ENCODE measurements around the gene ZFYVE27. TPM values are rescaled to one million over a fixed set of nuclear protein-coding genes. Genes with fewer than 3 reads are reported as not detected.

ZFYVE27 gene
- total and polyA plus RNA-seq, 8 donors = 20.6 to 35.5 (median 27.5) TPM

- no peak for TF ChIP-seq CTCF (IDR thresholded peaks at IDR 0.05)
- no peak overlapping the region for H3K27ac ChIP-seq
- peaks cover 0 to 10% of the 10 kb centered on the region in 2 donors for H3K27me3 ChIP-seq
- no peak for ATAC-seq
- no peak overlapping the region for H3K4me3 ChIP-seq
- DNase-seq = peak in 1 of 4 donors; percentile 54
- H3K36me3 ChIP-seq = peaks cover 0 to 26% of the 10 kb centered on the region in 2 donors
- H3K9me3 ChIP-seq = no peaks in the 10 kb centered on the region
- H3K4me1 ChIP-seq = peaks cover 0 to 5% of the 10 kb centered on the region in 2 donors
- intact Hi-C loops (cut with DNase I) = no loop called here
These were observed 28.3 kb downstream of the ZFYVE27 start for GRCh38 chr10:97765201-97765600.

GRCh38 chr10:97766106-97766810 is 29.3 kb downstream of the ZFYVE27 start:
- ATAC-seq = no peak
- Histone ChIP-seq H3K27ac (no peak overlapping the region), H3K4me3 (no peak overlapping the region), H3K4me1 (peaks cover under 1 to 8% of the 10 kb centered on the region in 2 donors), H3K36me3 (peaks cover 0 to 15% of the 10 kb centered on the region in 2 donors), H3K27me3 (peaks cover 10 to 20% of the 10 kb centered on the region in 2 donors), H3K9me3 (no peaks in the 10 kb centered on the region)
- intact Hi-C loops (cut with DNase I) = no loop called here
- peak in 1 of 4 donors; percentile 59 for DNase-seq
- no peak for TF ChIP-seq CTCF (IDR thresholded peaks at IDR 0.05)

GRCh38 chr10:97766996-97767924 is 30.3 kb downstream of the ZFYVE27 start:
- H3K27ac ChIP-seq = no peak overlapping the region
- peaks cover 3 to 11% of the 10 kb centered on the region in 2 donors for H3K4me1 ChIP-seq
- no peak overlapping the region for H3K4me3 ChIP-seq
- ATAC-seq (no peak), DNase-seq (peak in 1 of 4 donors; percentile 72)
- TF ChIP-seq CTCF (IDR thresholded peaks at IDR 0.05) = no peak
- H3K36me3 ChIP-seq = peaks cover 0 to 5% of the 10 kb centered on the region in 2 donors
- H3K9me3 ChIP-seq = no peaks in the 10 kb centered on the region
- intact Hi-C loops (cut with DNase I) = no loop called here
- H3K27me3 ChIP-seq = peaks cover 20 to 30% of the 10 kb centered on the region in 2 donors

- DNase-seq (peak in 1 of 4 donors; percentile 31), ATAC-seq (no peak)
- H3K36me3 ChIP-seq = no peaks in the 10 kb centered on the region
- intact Hi-C loops (cut with DNase I) = no loop called here
- H3K27me3 ChIP-seq = peaks cover 25 to 44% of the 10 kb centered on the region in 2 donors
- H3K27ac ChIP-seq = no peak overlapping the region
- H3K4me1 ChIP-seq = peaks cover 3 to 11% of the 10 kb centered on the region in 2 donors
- H3K4me3 ChIP-seq = no peak overlapping the region
- no peaks in the 10 kb centered on the region for H3K9me3 ChIP-seq
- no peak for TF ChIP-seq CTCF (IDR thresholded peaks at IDR 0.05)
These were observed 31.7 kb downstream of the ZFYVE27 start for GRCh38 chr10:97768322-97769315.

Measured in left lung (tissue), 10 donors.